Ishikawa (cell line): Measurements from ENCODE around the gene BMP7.

Source experiments
- CEBPB ChIP-seq: IDR thresholded peaks from 2 replicates; pipeline ENCODE4 v1.6.1; 2012
- CREB1 ChIP-seq: IDR thresholded peaks from 2 replicates; pipeline ENCODE4 v1.6.1; 2012; ENCODE audit warnings: low read depth
- EGR1 ChIP-seq: IDR thresholded peaks from 2 replicates; pipeline ENCODE4 v1.6.1; 2012
- EP300 ChIP-seq: IDR thresholded peaks from 2 replicates; pipeline ENCODE4 v1.6.1; 2012; ENCODE audit warnings: borderline replicate concordance
- FOXM1 ChIP-seq: IDR thresholded peaks from 2 replicates; pipeline ENCODE4 v1.6.1; 2012; ENCODE audit warnings: low read depth, borderline replicate concordance
- MAX ChIP-seq: IDR thresholded peaks from 2 replicates; pipeline ENCODE4 v1.6.1; 2012
- NFIC ChIP-seq: IDR thresholded peaks from 2 replicates; pipeline ENCODE4 v1.6.1; 2012
- RAD21 ChIP-seq: IDR thresholded peaks from 2 replicates; pipeline ENCODE4 v1.6.1; 2012; ENCODE audit warnings: low read depth
- REST ChIP-seq: IDR thresholded peaks from 2 replicates; pipeline ENCODE4 v1.6.1; 2012; ENCODE audit warnings: low read depth, mild to moderate bottlenecking
- TAF1 ChIP-seq: IDR thresholded peaks from 2 replicates; pipeline ENCODE4 v1.6.1; 2012; ENCODE audit warnings: low read depth, mild to moderate bottlenecking
- TCF12 ChIP-seq: IDR thresholded peaks from 2 replicates; pipeline ENCODE4 v1.6.1; 2012; ENCODE audit warnings: low read depth
- TEAD4 ChIP-seq: IDR thresholded peaks from 2 replicates; pipeline ENCODE4 v1.6.1; 2012
- YY1 ChIP-seq: IDR thresholded peaks from 2 replicates; pipeline ENCODE4 v1.6.1; 2012; ENCODE audit warnings: low read depth
- ZBTB7A ChIP-seq: IDR thresholded peaks from 2 replicates; pipeline ENCODE4 v1.6.1; 2012; ENCODE audit warnings: low read depth
- TF ChIP-seq, protein P1 (sequence below): IDR thresholded peaks from 2 replicates; pipeline ENCODE4 v1.6.1; 2012

Gene BMP7

GRCh38 chr20:57219071-57219677, 47.3 kb downstream of the BMP7 start:
- no peak for TF ChIP-seq RAD21
- TF ChIP-seq ZBTB7A, result no peak
- no peak for TF ChIP-seq NFIC
- no peak for TF ChIP-seq EP300
- TF ChIP-seq, protein P1, sequence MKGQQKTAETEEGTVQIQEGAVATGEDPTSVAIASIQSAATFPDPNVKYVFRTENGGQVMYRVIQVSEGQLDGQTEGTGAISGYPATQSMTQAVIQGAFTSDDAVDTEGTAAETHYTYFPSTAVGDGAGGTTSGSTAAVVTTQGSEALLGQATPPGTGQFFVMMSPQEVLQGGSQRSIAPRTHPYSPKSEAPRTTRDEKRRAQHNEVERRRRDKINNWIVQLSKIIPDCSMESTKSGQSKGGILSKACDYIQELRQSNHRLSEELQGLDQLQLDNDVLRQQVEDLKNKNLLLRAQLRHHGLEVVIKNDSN, result no peak
- no peak for TF ChIP-seq FOXM1
- no peak for TF ChIP-seq TCF12
- TF ChIP-seq CREB1, result no peak
- no peak for TF ChIP-seq YY1
- TF ChIP-seq TAF1, result no peak
- no peak for TF ChIP-seq REST
- TF ChIP-seq MAX, result no peak
- TF ChIP-seq TEAD4, result no peak
- no peak for TF ChIP-seq CEBPB
- TF ChIP-seq EGR1, result no peak

DNA sequence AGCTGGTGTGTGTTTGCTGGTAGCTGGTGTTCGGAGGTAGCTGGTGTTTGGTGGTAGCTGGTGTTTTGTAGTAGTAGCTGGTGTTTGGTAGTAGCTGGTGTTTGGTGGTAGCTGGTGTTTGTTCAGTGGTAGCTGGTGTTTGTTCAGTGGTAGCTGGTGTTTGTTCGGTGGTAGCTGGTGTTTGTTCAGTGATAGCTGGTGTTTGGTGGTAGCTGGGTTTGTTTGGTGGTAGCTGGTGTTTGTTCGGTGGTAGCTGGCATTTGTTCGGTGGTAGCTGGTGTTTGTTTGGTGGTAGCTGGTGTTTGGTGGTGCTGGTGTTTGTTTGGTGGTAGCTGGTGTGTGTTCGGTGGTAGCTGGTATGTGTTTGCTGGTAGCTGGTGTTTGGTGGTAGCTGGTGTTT, 48.0 kb downstream of the BMP7 start:
- no peak for TF ChIP-seq TEAD4
- no peak for TF ChIP-seq FOXM1
- TF ChIP-seq MAX, result no peak

GRCh38 chr20:57217802-57218201, 48.6 kb downstream of the BMP7 start:
- TF ChIP-seq ZBTB7A, result no peak
- TF ChIP-seq TCF12, result no peak
- no peak for TF ChIP-seq REST
- TF ChIP-seq, protein P1, result no peak
- no peak for TF ChIP-seq TAF1
- TF ChIP-seq CEBPB, result no peak
- no peak for TF ChIP-seq NFIC
- no peak for TF ChIP-seq YY1
- no peak for TF ChIP-seq EP300
- TF ChIP-seq EGR1, result no peak
- TF ChIP-seq TEAD4, result no peak
- no peak for TF ChIP-seq CREB1
- TF ChIP-seq FOXM1, result no peak
- no peak for TF ChIP-seq MAX

- TF ChIP-seq RAD21, result no peak
- peak; percentile 28; the same call in 1 of the 2 replicates for TF ChIP-seq REST
- TF ChIP-seq TCF12, result no peak
- TF ChIP-seq, protein P1, result no peak
- no peak for TF ChIP-seq TEAD4
- TF ChIP-seq CREB1, result no peak
- TF ChIP-seq ZBTB7A, result no peak
These were observed 49.8 kb downstream of the BMP7 start for GRCh38 chr20:57216669-57217068.
